T1000 (cell line): ENCODE measurements around the gene NAP1L4.

ENCODE experiments used
- DNase-seq: peaks from one replicate; lab custom pipeline; 2025; ENCODE audit warnings: mixed read lengths; lab: John Stamatoyannopoulos, UW

The NAP1L4 gene

GRCh38 chr11:2992234-2992996 lies at the start of gene NAP1L4:
Gene NAP1L4, minus strand, starts transcription at chr11:2992329. Its CDS starts 13,109 bp downstream, at chr11:2979220.
- peak; percentile 82 for DNase-seq

- DNase-seq, result no peak
Measured at GRCh38 chr11:3040881-3041280, 48.8 kb upstream of the NAP1L4 start.

GRCh38 chr11:3037945-3038271 lies 45.8 kb upstream of the NAP1L4 start:
- DNase-seq, result no peak

- peak; percentile 28 for DNase-seq
Measured at GRCh38 chr11:3037040-3037944, 45.2 kb upstream of the NAP1L4 start.

- DNase-seq, result no peak
Measured at GRCh38 chr11:3036419-3036818, 44.3 kb upstream of the NAP1L4 start.

GRCh38 chr11:3035333-3035732 lies 43.2 kb upstream of the NAP1L4 start:
- no peak for DNase-seq

GRCh38 chr11:3030289-3031070 lies 38.4 kb upstream of the NAP1L4 start:
- DNase-seq, result no peak

GRCh38 chr11:3028813-3029212 lies 36.7 kb upstream of the NAP1L4 start:
- DNase-seq, result no peak

GRCh38 chr11:3026803-3027202 lies 34.7 kb upstream of the NAP1L4 start:
- no peak for DNase-seq

GRCh38 chr11:3022982-3023381 lies 30.9 kb upstream of the NAP1L4 start:
- DNase-seq, result no peak

- no peak for DNase-seq
Measured at GRCh38 chr11:3022300-3022967, 30.3 kb upstream of the NAP1L4 start.

GRCh38 chr11:3021125-3021524 lies 29.0 kb upstream of the NAP1L4 start:
- DNase-seq, result no peak

- DNase-seq, result no peak
Measured at GRCh38 chr11:3020011-3020410, 27.9 kb upstream of the NAP1L4 start.

GRCh38 chr11:3018596-3018995 lies 26.5 kb upstream of the NAP1L4 start:
- no peak for DNase-seq

- DNase-seq, result no peak
Measured at GRCh38 chr11:3016861-3017260, 24.7 kb upstream of the NAP1L4 start.

- DNase-seq, result no peak
Measured at GRCh38 chr11:3015796-3016195, 23.7 kb upstream of the NAP1L4 start.

GRCh38 chr11:3014943-3015342 lies 22.8 kb upstream of the NAP1L4 start:
- no peak for DNase-seq

- DNase-seq, result no peak
Measured at GRCh38 chr11:3014057-3014938, 22.2 kb upstream of the NAP1L4 start.

GRCh38 chr11:3011891-3012885 lies 20.1 kb upstream of the NAP1L4 start:
- DNase-seq, result no peak
